Activated CD8-positive, alpha-beta memory T cell treated with anti-CD3 and anti-CD28 coated beads for 36 hours (primary cell): ENCODE results near the gene PATJ. TPM values are rescaled to one million over a fixed set of nuclear protein-coding genes. Genes with fewer than 3 reads are reported as not detected.
"Not testable (repeated sequence)": the region's sequence is repeated elsewhere in the genome, so short reads cannot be mapped to it uniquely, and the experiment has no call there.

Source experiments
- CTCF ChIA-PET: fragments of 350-600 bp; sonication (Branson Sonifier 250); formaldehyde crosslinking; loops from one replicate; lab custom pipeline; 2021; ENCODE audit warnings: antibody characterized with exemption; lab: Charles Lee
- POLR2A ChIA-PET: fragments of 350-600 bp; sonication (Branson Sonifier 250); formaldehyde crosslinking; loops from one replicate; lab custom pipeline; 2021; ENCODE audit warnings: antibody characterized with exemption; lab: Charles Lee
- total RNA-seq, 2 experiments: library from RNA; stranded (reverse); gene quantifications; one replicate each; pipeline ENCODE4 v1.2.3, GENCODE V29; 2021

Gene PATJ
- total RNA-seq, 2 experiments from 2014 or later, result 8.4 to 9.0 TPM

DNA sequence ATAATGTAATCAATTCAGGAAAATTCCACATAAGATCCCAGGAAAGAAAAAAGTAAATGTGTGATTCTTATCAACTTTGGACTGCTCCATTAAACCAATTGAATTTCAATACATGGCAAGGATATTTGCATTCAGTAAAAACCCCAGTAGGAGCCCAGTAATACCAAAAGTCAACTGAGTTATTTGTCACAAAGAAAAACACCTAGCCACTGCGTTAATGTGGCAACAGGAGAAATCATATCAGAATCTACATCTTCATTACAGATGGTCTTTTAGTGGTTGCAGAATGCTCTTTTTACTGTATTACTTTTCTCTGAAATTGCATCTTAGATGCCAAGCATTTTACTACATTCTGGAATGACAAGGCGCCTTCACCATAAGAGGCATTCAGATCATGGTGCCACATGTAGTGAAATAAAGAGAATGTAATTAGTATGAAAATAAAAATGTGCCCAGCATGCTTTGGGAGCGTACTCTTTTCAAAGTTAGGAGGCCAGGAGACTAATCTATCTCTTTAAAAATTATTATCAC lies 180.7 kb downstream of the PATJ start:
- CTCF ChIA-PET, result no interaction called here

DNA sequence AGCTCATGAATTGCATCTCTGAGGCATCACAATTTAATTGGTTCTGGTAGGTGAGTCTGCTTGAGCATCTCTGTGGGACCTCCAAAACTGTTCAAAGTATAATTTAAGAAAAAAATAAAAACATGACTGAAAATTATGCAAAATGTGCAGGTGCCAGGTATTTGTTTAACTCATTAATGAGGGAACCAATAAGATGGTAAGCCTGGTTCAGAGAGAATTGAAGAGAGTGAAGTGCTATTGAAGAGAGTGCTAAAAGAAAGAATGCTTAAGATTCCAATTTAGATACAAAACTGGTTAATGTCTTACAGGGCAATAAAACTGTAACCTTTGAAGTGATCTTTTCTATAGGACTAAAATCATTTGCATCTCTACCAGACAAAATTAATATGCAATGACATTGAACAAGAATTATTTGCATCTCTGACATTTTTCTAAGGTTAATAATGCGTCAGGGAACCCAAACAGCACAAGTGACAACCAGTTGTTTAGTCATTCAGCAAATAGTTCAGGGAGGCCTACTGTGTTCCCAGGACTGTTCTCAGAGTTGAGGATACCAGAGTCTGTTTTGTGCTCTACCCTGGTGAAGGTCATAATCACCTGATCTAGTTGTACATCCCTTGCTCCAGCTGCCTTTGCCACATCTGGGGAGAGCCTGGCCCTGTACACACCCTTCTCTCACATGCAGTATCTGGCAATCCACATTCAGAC lies 183.5 kb downstream of the PATJ start:
- POLR2A ChIA-PET, result no interaction called here
- CTCF ChIA-PET, result no interaction called here

More for the DNA sequence above, 180.7 kb downstream of the PATJ start:
- POLR2A ChIA-PET, result no interaction called here

DNA sequence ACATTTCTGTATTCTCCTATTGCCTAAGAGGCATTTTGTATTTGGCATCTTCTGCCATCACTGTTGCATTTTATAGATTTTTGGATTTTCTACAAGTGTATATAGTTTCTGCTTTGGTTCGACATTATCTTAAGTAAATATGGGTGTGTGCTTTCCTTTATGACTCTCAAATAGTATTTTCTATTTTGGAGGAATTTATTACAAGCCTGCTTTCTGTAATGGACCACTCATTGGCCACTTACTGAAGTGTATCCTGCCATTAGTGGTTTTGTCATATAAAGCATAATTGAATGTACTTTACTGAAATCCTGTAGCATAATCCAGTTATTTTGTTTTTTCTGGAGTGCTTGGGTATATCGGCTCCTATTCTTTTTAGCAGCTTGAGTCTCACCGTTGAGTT lies 184.3 kb downstream of the PATJ start:
- ChIA-PET CTCF (no interaction called here), POLR2A (no interaction called here)

DNA sequence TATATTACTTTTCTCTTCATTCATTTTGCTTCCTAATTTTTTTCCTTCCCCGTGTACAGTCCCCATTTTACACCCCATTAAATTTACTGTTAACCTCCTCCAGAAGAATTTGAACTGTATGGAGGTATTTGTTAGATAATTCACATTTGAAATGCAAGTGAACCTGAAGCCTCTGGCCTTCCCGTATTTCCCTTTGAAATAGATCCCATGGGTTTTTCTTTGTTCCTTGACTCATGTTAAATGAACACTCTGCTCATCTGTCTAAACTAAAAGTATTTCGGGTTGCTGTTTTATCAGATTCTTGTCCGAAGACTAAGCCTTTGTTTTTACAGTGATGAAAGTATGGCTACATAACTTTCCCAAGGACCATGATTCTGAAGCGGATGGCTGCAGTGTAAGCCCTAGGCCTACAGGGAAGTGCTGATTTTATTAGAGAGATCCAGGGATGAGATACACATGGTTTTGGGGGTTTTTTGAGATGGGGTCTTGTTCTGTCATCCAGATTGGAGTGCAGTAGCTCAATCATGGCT lies 187.9 kb downstream of the PATJ start:
- ChIA-PET CTCF (no interaction called here), POLR2A (no interaction called here)

DNA sequence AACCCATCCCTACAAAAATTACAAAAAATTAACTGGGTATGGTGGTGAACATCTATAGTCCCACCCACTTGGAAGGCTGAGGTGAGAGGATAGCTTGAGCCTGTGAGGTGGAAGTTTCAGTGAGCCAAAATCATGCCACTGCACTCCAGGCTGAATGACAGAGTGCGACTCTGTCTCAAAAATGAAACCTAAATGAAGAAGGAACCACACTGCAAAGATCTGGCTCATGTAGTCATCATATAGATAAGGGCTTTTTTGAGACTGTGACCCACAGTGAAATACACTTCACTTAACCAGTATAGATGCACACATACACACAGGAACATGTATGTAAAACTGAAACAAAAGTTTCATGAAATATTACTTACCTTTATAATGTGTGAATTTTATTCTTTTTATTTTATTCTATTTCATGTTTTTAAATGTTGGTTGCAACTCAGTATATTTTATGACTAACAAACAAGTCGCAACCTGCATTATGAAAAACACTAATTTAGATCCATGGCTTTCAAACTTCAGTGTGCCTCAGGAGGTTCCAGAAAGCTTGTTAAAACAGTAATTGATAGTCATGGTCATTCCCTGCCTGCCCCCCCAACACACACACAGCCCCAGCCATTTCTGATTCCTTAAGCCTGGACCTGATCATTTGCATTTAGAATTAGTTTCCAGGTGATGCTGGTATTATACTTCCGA lies 189.5 kb downstream of the PATJ start:
- ChIA-PET CTCF (no interaction called here), POLR2A (no interaction called here)

DNA sequence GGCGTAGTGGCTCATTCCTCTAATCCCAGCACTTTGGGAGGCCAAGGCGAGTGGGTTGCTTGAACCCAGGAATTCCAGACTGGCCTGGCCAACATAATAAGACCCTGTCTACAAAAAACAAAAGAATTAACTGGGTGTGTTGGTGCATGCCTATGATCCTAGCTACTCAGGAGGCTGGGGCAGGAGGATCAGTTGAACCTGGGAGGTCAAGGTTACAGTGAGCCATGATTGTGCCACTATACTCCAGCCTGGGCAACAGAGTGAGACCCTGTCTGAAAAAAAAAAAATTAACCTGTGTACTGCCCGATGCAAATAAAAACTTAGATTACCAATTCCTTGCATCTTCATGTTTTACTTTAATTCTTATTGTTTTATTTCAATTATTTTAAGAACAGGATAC lies 193.2 kb downstream of the PATJ start:
- ChIA-PET POLR2A (no interaction called here), CTCF (no interaction called here)

DNA sequence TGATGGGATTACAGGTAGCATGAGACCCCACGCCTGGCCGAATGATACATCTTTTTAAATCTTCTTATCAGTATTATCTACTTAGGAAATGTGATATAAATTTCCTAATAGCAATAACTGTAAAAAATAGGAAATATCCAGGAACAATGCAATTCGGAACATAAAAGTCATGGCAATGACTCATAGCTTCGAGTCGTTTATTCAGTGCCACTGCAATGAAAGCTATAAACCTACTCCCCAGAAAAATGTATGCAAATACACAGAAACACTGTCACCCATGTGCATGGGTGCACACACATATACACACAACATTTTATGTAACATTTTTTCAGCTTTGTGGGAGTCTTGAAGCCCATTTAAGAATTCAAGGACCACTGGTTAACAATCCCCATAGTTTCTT lies 194.6 kb downstream of the PATJ start:
- POLR2A ChIA-PET, result no interaction called here
- CTCF ChIA-PET, result interaction anchor here (0.6 kb wide), 1 partner anchor 1584 kb away, joined by 3 read pairs; no protein-coding TSS in a partner anchor

DNA sequence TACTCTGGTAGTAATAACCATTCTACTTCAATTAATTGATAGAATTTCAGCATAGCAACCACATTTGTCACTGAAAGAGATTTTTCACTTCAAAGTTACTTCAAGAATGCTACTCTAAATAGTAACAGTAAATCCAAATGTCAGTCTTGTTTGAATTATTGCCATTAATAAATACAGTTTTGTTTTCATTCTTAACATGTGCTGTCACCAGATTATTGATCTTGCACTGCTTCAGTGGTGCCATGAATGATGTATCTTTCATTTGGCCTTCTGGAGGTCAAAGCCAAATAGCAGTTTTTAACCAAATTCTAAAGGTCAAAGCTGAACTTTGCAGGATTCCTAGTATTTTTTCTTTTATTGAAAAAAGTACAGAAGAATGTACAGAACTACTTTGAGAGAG lies 199.5 kb downstream of the PATJ start:
- ChIA-PET CTCF (no interaction called here), POLR2A (no interaction called here)

DNA sequence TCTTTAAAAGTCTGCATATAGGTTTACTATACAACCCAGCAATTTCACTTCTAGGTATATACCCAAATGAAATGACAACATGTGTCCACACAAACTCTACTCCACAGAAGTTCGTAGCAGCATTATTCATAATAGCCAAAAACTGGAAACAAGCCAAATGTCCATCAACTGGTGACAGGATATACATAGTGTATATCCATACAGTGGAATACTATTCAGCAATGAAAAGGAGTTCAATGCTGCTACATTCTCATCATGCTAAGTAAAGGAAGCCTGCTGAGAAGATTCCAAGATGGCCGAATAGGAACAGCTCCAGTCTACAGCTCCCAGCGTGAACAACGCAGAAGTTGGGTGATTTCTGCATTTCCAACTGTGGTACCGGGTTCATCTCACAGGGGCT lies 200.6 kb downstream of the PATJ start:
- POLR2A ChIA-PET, result no interaction called here
- CTCF ChIA-PET, result no interaction called here

DNA sequence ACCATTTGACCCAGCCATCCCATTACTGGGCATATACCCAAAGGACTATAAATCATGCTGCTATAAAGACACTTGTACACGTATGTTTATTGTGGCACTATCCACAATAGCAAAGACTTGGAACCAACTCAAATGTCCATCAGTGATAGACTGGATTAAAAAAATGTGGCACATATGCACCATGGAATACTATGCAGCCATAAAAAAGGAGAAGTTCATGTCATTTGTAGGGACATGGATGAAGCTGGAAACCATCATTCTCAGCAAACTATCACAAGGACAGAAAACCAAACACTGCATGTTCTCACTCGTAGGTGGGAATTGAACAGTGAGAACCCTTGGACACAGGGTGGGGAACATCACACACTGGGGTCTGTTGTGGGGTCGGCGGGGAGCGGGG lies 206.4 kb downstream of the PATJ start:
- POLR2A ChIA-PET, CTCF ChIA-PET: not testable (repeated sequence)

DNA sequence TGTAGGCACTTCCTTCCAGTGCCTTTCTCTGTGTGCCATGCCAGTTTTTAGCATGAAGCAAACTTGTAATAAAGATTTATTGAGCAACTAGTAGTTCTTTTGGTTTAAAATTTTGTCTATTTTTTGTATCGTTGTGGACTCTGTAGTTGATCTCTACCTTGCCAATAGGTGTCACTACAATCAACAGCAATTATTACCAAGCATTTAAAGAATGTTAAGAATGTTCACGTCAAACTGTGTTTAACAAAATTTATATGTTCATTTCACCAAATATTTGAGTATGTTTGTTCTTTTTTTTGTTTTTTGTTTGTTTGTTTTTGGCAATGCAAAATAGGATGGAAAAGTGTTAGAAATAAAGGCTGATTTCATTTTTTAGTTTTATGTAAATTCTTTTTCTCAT lies 208.1 kb downstream of the PATJ start:
- CTCF ChIA-PET, result no interaction called here
- POLR2A ChIA-PET, result no interaction called here

DNA sequence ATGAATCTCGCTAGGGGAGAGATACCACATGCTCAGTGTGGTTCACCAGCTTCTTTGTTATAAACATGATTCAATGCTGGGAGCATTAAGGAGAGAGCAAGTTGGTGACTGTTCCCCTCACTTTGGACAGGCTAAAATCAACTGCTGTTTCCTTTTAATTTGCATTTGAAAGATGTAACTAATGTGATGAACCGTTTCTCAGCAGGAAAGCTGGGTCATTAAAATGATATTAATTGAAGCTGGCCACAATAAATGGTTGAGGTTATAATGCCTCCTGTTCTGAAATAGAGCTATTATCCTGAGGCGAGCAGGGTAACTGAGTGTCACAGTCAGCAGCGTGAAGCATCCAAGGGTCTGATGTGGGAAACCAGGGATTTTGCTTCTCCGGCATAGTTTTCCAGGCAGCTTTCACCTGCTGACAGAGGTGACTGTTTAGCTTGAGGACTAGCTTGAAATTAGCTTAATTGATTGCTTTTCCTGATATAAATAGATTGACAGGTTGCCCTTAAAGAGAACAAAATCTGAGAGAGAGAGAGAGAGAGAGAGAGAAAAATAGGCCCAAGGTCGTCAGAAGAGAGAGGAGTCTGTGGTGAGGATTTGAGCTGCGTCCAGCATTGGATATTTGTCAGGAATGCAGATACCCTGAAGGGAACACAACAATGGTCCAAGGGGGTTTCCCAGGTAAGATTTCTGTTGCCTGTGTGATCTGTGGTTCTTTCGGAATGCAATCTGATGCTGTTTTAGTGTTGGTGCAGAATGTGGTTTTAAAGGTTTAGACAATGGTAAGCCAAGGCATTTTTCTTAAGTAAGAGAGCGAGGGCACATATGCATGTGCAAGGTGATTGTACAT lies 209.7 kb downstream of the PATJ start:
- CTCF ChIA-PET, result no interaction called here
- POLR2A ChIA-PET, result no interaction called here

DNA sequence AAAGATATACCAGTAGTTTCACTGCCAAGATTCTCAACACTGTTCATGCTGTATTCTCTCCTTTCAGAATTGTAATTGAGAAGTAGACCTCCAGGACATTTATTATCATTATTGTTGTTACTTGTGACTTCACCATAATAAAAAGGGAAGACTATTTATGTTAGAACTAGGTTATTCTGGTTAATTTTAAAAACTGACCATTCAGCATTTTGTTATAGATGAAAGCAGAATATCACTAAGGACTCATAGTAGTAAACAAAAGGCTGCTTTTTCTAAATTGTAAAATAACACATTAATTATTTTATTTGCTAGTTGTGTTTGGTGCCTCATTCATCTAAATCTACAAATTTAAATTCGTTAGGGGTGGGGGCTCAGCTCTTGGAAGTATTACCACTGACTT lies 210.4 kb downstream of the PATJ start:
- POLR2A ChIA-PET, result no interaction called here

DNA sequence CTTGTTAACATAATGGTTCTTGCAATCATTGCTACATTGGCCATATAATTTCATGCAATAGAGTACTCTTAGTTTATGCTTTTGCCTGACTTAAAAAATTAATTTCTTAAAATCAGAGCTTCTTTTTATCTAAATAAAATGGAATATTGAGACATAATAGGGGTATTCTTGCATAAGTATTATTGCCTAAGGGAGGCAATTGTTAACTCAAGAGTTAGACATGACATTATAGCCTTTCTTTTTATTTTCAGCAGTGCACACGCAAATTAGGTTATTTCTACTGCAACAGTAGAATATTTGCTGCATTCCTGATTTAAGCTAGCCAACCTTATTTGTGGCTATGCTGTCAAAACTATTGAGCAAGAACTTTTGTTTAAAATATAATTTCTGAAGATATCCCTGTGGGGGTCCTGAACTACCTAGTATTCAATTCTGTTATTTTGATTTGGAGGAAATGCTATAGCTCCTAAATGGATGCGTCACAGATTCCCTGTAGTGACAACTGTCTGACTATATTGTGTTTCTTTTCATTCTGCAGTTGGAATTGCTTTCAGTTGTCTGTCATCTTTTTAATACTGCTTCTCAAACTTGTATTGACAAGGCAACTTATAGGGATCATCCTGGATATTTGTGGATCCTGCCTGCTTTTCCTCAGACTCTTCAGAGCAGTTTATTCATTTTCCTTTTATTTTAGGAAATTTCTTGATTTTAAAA lies 211.0 kb downstream of the PATJ start:
- CTCF ChIA-PET, result interaction anchor here (0.7 kb wide), 1 partner anchor 27 kb away, joined by 3 read pairs; no protein-coding TSS in a partner anchor
- POLR2A ChIA-PET, result no interaction called here

More for the DNA sequence above, 210.4 kb downstream of the PATJ start:
- CTCF ChIA-PET, result interaction anchor here (0.7 kb wide), 1 partner anchor 28 kb away, joined by 3 read pairs; no protein-coding TSS in a partner anchor

DNA sequence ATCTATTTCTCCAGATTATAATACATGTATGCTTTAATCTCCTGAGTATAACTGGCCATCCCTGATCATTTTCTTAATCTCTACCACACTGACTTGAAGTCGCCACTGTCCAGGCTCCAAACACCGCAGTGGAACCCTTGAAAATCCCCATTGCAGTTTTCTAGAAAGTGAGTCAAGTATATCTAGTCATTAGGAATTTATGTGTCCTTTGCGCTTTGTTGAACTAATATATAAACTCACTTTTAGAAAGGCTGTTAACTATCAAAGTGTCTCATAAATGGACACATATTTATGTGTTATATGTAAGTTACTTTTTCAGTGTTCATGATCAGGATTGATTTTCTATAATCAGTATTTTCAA lies 211.5 kb downstream of the PATJ start:
- CTCF ChIA-PET, result no interaction called here
- POLR2A ChIA-PET, result no interaction called here

DNA sequence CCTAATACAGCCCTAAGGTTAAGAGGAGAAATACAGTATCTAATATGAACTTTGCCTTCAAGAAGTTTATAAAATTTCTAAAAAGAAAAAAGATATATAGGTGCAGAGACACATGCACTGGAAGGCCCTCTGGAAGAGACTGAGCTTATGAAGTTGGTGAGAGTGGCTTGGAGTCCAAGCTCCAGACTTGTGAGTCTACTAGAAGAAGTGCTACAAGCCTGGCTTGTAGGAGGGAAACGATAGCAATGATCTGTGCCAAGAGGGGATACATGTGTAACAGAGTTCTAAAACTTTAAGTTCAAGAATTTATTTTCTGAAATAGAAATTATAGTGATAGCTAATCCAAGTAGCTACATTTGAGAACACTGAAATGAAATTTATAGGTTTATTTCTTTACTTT lies 213.0 kb downstream of the PATJ start:
- ChIA-PET CTCF (no interaction called here), POLR2A (no interaction called here)

DNA sequence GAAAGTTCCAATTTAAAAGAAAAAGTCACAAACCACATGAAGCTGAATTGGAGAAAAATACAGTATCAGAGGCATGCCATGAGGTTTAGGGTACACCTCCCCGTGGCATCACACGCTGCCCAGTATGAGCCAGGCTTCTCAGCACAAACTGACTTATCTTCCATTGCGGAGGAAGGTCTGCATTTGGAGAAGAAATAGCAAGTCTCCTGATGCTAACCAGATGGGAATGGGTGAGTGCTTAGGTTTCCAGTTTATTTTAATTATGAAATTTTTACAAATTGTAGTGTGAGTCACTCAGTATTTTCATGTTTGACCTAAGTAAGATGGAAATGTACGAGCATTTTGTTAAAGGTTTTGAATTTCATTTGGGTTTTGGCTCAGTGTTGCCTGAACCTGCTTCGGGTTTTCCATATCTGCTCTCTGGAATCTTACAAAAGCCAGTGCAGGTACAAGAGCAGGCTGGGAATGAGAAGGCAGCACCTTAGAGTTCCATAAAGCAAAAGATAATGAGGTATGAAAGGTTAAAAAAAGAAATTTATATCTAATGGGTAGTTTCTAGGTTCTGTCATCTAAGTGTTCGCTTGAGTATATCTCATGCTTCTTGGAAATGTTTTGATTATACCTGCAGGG lies 213.9 kb downstream of the PATJ start:
- CTCF ChIA-PET, result interaction anchor here (0.5 kb wide), 1 partner anchor 404 kb away, joined by 3 read pairs; no protein-coding TSS in a partner anchor
- POLR2A ChIA-PET, result no interaction called here

DNA sequence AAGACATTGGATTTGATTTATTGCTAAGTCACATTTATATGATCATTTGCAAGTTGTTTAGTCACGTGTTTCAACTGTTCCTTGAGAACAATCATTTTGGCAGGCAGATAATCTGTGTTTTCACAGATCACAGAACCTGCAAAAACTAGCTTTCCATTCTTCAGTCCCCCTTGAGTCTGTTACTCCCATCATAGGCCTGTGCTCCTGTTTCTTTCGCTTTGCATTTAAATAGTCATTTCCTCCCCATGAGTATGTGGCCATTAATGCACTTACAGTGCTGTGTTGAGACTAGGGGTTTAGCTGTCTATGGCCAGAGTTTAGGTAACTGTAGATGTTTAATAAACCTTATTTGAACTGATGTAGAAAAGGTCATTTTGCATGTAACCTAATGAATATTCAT lies 214.5 kb downstream of the PATJ start:
- POLR2A ChIA-PET, result no interaction called here
- CTCF ChIA-PET, result interaction anchor here (0.5 kb wide), 1 partner anchor 404 kb away, joined by 3 read pairs; no protein-coding TSS in a partner anchor
